Hepatocyte (in vitro differentiated cells): ENCODE results near the gene BEST1.

ENCODE experiments used
- EZH2 ChIP-seq: fragments of 200-600 bp; sonication (generic); IDR thresholded peaks from 2 replicates; pipeline ENCODE4 v1.6.1; 2016; ENCODE audit warnings: antibody characterized with exemption, mild to moderate bottlenecking, borderline replicate concordance
- EZH2phosphoT487 ChIP-seq: fragments of 200-600 bp; sonication (generic); IDR thresholded peaks from one replicate; pipeline ENCODE4 v1.6.1; 2018; ENCODE audit warnings: antibody characterized with exemption, mild to moderate bottlenecking, low read depth, moderate library complexity; ENCODE audit not compliant: unreplicated experiment, severe bottlenecking
- TF ChIP-seq, protein P1 (sequence below): fragments of 200-600 bp; sonication (generic); IDR thresholded peaks from 2 replicates; pipeline ENCODE4 v1.5.1; 2016; ENCODE audit warnings: antibody characterized with exemption, mild to moderate bottlenecking; ENCODE audit not compliant: poor library complexity

DNA sequence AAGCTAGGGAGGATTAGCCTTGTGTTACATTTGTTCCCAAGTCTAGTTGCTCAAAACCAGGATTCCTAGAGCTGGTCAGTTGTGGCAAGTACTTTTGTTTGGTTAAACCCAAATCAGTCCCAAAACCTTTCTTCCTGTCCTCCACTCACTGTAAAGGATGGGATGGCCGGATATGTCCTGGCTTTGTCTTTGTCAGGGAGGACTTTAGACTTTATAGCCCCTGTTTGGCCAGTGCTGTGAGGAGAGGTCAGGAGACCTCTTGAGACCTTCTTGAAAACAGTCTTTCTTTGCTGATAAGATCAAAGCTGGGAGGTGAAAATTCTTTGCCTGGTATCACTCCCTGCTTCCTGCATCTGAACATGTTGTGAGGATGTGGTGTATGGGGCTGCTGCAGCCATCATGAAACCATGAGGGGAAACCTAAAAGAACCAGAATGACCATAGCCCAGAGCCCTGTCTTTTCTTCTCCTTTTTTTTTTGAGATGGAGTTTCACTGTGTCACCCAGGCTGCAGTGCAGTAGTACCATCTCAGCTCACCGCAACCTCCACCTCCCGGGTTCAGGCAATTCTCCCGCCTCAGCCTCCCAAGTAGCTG is 60.9 kb downstream of the BEST1 start:
- TF ChIP-seq, protein P1, sequence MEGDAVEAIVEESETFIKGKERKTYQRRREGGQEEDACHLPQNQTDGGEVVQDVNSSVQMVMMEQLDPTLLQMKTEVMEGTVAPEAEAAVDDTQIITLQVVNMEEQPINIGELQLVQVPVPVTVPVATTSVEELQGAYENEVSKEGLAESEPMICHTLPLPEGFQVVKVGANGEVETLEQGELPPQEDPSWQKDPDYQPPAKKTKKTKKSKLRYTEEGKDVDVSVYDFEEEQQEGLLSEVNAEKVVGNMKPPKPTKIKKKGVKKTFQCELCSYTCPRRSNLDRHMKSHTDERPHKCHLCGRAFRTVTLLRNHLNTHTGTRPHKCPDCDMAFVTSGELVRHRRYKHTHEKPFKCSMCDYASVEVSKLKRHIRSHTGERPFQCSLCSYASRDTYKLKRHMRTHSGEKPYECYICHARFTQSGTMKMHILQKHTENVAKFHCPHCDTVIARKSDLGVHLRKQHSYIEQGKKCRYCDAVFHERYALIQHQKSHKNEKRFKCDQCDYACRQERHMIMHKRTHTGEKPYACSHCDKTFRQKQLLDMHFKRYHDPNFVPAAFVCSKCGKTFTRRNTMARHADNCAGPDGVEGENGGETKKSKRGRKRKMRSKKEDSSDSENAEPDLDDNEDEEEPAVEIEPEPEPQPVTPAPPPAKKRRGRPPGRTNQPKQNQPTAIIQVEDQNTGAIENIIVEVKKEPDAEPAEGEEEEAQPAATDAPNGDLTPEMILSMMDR = no peak
- TF ChIP-seq EZH2 (no peak), EZH2phosphoT487 (no peak)
